Transverse colon (tissue), 4 donors: ENCODE measurements around the gene RRM2. TPM values are rescaled to one million over a fixed set of nuclear protein-coding genes. Genes with fewer than 3 reads are reported as not detected.

Experiments
- DNase-seq: peaks from one replicate; pipeline ENCODE4 v3.0.0-alpha.2; 2019
- H3K27ac ChIP-seq, 4 donors: fragments of 200-600 bp; sonication (generic); 2 replicates each; pipeline ENCODE4 v1.5.1; 2016 to 2018; ENCODE audit warnings: inconsistent platforms in 4 of 4
- H3K27me3 ChIP-seq: fragments of 200-600 bp; sonication (generic); 2 replicates; pipeline ENCODE4 v1.5.1; 2017; ENCODE audit warnings: inconsistent platforms
- H3K36me3 ChIP-seq, 4 donors: fragments of 200-600 bp; sonication (generic); 2 replicates each; pipeline ENCODE4 v1.5.1; 2017 to 2019; ENCODE audit warnings: inconsistent platforms in 4 of 4
- H3K4me1 ChIP-seq, 4 donors: fragments of 200-600 bp; sonication (generic); 2 replicates each; pipeline ENCODE4 v1.5.1; 2017 to 2020; ENCODE audit warnings: inconsistent platforms in 4 of 4
- H3K4me3 ChIP-seq, 4 donors: fragments of 200-600 bp; sonication (generic); 1 replicate in 1 of 4; 2 replicates in 3 of 4; pipeline versions ENCODE4 v1.5.1 to v1.6.1; 2017 to 2019; ENCODE audit warnings: inconsistent platforms in 4 of 4
- H3K9me3 ChIP-seq, 2 donors: fragments of 200-600 bp; sonication (generic); 2 replicates each; pipeline ENCODE4 v1.5.1; 2017 to 2019; ENCODE audit warnings: inconsistent platforms in 2 of 2
- CTCF ChIP-seq, 5 experiments: fragments of 200-600 bp in 3 of 5; fragments of 450-650 bp in 2 of 5; sonication (generic) in 3 of 5; IDR thresholded peaks; 1 replicate in 2 of 5; 2 replicates in 3 of 5; pipeline ENCODE4 v1.5.1; 2016 to 2017; ENCODE audit warnings: antibody characterized with exemption in 5 of 5, inconsistent platforms in 3 of 5, mild to moderate bottlenecking in 2 of 5, moderate library complexity in 1 of 5
- EP300 ChIP-seq: sonication (generic); formaldehyde crosslinking; IDR thresholded peaks from one replicate; pipeline ENCODE4 v1.6.1; 2017; ENCODE audit warnings: antibody characterized with exemption, low read depth
- POLR2A ChIP-seq: fragments of 450-650 bp; IDR thresholded peaks from one replicate; pipeline ENCODE4 v1.6.1; 2016; ENCODE audit warnings: antibody characterized with exemption, mild to moderate bottlenecking, moderate library complexity
- POLR2AphosphoS5 ChIP-seq, 3 donors: sonication (generic); formaldehyde crosslinking; IDR thresholded peaks; one replicate each; pipeline ENCODE4 v1.6.1; 2016; ENCODE audit warnings: antibody characterized with exemption in 3 of 3
- WGBS, 2 donors: methylation state at CpG; one replicate each; pipeline ENCODE4 v1.1.5; 2018; ENCODE audit warnings: low coverage in 1 of 2; 5-methylcytosine and 5-hydroxymethylcytosine counted together
- in situ Hi-C, 4 donors: fragments of 200-750 bp; cut with MboI; loops; one replicate each; pipeline versions ENCODE4 v1.15.0 to v1.15.1; 2017; ENCODE audit warnings: low sequenced_read_pairs in 3 of 4, low pct_ligation_motif_present in 1 of 4, low pct_unique_long_range_greater_than_20kb in 1 of 4
- intact Hi-C: fragments of 100-400 bp; cut with DNase I; formaldehyde crosslinking; loops from one replicate; pipeline ENCODE4 v1.15.1; 2023; ENCODE audit warnings: low total_unique reads
- total RNA-seq, 4 donors: library from RNA; depleted of rRNA; stranded (reverse); fragments of >200 nt; gene quantifications; one replicate each; pipeline ENCODE4 v1.1.0, GENCODE V29; 2016

Gene RRM2
- total RNA-seq, 4 donors from 2014 or later, result 4.0 to 12.9 (median 5.3) TPM; not detected in 1

- in situ Hi-C loops, result no loop called here
- no peaks in the 10 kb centered on the region for H3K4me1 ChIP-seq
- no peak overlapping the region for H3K27ac ChIP-seq
- no peak for DNase-seq
- H3K36me3 ChIP-seq, result no peaks in the 10 kb centered on the region
- H3K9me3 ChIP-seq, result no peaks in the 10 kb centered on the region
- TF ChIP-seq POLR2AphosphoS5 (IDR thresholded peaks at IDR 0.05) (no peak), EP300 (no peak), POLR2A (no peak), CTCF (IDR thresholded peaks at IDR 0.05) (no peak)
- no peak overlapping the region for H3K4me3 ChIP-seq
- whole genome bisulfite sequencing, 2 donors, result 90% methylated on average over 19 of the region's 19 CpGs; no CpG with 5 or more reads in 1 of the 2 donors
- intact Hi-C loops, result no loop called here
- no peaks in the 10 kb centered on the region for H3K27me3 ChIP-seq
These were observed 48.7 kb downstream of the RRM2 start for GRCh38 chr2:10171006-10171800.

GRCh38 chr2:10172033-10172871 is 49.7 kb downstream of the RRM2 start:
- no peaks in the 10 kb centered on the region for H3K4me1 ChIP-seq
- H3K9me3 ChIP-seq, result no peaks in the 10 kb centered on the region
- intact Hi-C loops, result no loop called here
- in situ Hi-C loops, result no loop called here
- DNase-seq, result no peak
- no peak overlapping the region for H3K27ac ChIP-seq
- no peak overlapping the region for H3K4me3 ChIP-seq
- TF ChIP-seq POLR2AphosphoS5 (IDR thresholded peaks at IDR 0.05) (no peak), CTCF (IDR thresholded peaks at IDR 0.05) (no peak), EP300 (no peak), POLR2A (no peak)
- 87% methylated on average over 23 of the region's 23 CpGs; no CpG with 5 or more reads in 1 of the 2 donors for WGBS, 2 donors
- no peaks in the 10 kb centered on the region for H3K36me3 ChIP-seq
- H3K27me3 ChIP-seq, result no peaks in the 10 kb centered on the region

- Histone ChIP-seq H3K36me3 (no peaks in the 10 kb centered on the region), H3K27me3 (no peaks in the 10 kb centered on the region), H3K4me3 (no peak overlapping the region), H3K27ac (no peak overlapping the region), H3K9me3 (no peaks in the 10 kb centered on the region), H3K4me1 (no peaks in the 10 kb centered on the region)
- in situ Hi-C loops (no loop called here), intact Hi-C loops (no loop called here)
- no peak for DNase-seq
- no peak for TF ChIP-seq POLR2A
- TF ChIP-seq POLR2AphosphoS5 (IDR thresholded peaks at IDR 0.05), result no peak
- no peak for TF ChIP-seq CTCF (IDR thresholded peaks at IDR 0.05)
- no peak for TF ChIP-seq EP300
- WGBS, 2 donors, result 94% methylated on average over 22 of the region's 22 CpGs; no CpG with 5 or more reads in 1 of the 2 donors
These were observed 50.9 kb downstream of the RRM2 start for GRCh38 chr2:10173258-10174005.

- Histone ChIP-seq H3K27me3 (no peaks in the 10 kb centered on the region), H3K36me3 (no peaks in the 10 kb centered on the region), H3K4me1 (no peaks in the 10 kb centered on the region), H3K27ac (no peak overlapping the region), H3K9me3 (no peaks in the 10 kb centered on the region), H3K4me3 (no peak overlapping the region)
- no peak for DNase-seq
- WGBS, 2 donors, result 87% methylated on average over 9 of the region's 9 CpGs; no CpG with 5 or more reads in 1 of the 2 donors
- TF ChIP-seq POLR2A, result no peak
- TF ChIP-seq POLR2AphosphoS5 (IDR thresholded peaks at IDR 0.05), result no peak
- TF ChIP-seq CTCF (IDR thresholded peaks at IDR 0.05), result no peak
- TF ChIP-seq EP300, result no peak
- in situ Hi-C loops, result no loop called here
- intact Hi-C loops, result no loop called here
These were observed 51.6 kb downstream of the RRM2 start for GRCh38 chr2:10174173-10174572.
